ENCODE measurements around the gene KIRREL3.

DNA sequence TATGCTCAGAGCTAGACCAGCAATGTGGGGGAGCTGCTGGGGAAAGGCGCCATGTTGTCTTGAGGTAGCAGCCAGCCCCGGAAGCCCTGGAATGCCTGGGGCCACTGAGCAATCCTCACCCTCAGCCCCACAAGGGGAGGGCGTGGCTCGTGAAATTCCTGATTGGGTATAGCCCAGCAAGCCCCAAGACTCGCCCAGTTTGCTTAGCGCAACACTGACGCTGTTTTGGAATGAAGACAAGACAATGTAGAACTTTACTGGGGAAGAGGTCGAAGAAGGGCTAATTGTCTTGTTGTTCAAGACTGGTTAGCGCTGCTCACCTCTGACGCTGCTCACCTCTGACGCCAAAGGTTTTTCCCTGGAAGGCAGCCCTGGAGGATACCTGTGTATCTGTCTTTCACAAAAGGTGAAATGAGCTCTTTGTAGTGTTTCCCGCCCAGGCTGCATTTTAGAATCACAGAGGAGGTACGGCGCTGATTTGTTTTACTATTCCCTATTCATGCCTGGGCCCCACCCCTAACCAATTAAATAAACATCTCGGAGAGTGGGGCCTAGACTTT lies 597.5 kb downstream of the KIRREL3 start:
- TF ChIP-seq GATA2 (IDR thresholded peaks at IDR 0.05; ENCODE audit: insufficient read depth, insufficient read length, low read depth, low read length): no peak
- no peak for TF ChIP-seq CTCF (IDR thresholded peaks at IDR 0.05; ENCODE audit: extremely low read depth in 1 of 2, insufficient read depth in 1 of 2, low read depth in 1 of 2, low read length in 2 of 2)
- TF ChIP-seq POLR2AphosphoS5 (IDR thresholded peaks at IDR 0.05; ENCODE audit: insufficient read depth, low read depth, low read length): no peak
- TF ChIP-seq EZH2 (IDR thresholded peaks at IDR 0.05; ENCODE audit: borderline replicate concordance, low read depth, low read length, severe bottlenecking): no peak

Data from endothelial cell of umbilical vein (primary cell).